IMR-90 (cell line): Measurements from ENCODE around the gene RBM41. TPM values are rescaled to one million over a fixed set of nuclear protein-coding genes. Genes with fewer than 3 reads are reported as not detected.

Source experiments
- ATAC-seq: fragments of 200-7000 bp; cut with Tn5 transposase; 2 replicates; pipeline ENCODE4 v1.9.1; 2020; ENCODE audit warnings: low read depth, mild to moderate bottlenecking, moderate library complexity
- BruUV-seq: library from RNA; stranded (reverse); fragments of 400-500 nt; replicated peaks from 2 replicates; lab custom pipeline; 2021; lab: Mats Ljungman, UMichigan
- CTCF ChIA-PET: fragments of 300-600 bp; formaldehyde crosslinking; extraction: SDS; loops from one replicate; lab custom pipeline; 2021; ENCODE audit warnings: antibody characterized with exemption; lab: Yijun Ruan, JAX
- POLR2A ChIA-PET: fragments of 300-600 bp; sonication (Branson Sonifier 250); formaldehyde crosslinking; loops from one replicate; lab custom pipeline; 2022; ENCODE audit warnings: antibody characterized with exemption; ENCODE audit not compliant: unreplicated experiment; lab: Charles Lee
- DNase-seq: peaks from one replicate; pipeline ENCODE4 v3.0.0; 2013
- H2AFZ ChIP-seq: replicated peaks from 2 replicates; pipeline ENCODE3; 2013; ENCODE audit warnings: low read length, mild to moderate bottlenecking; ENCODE audit not compliant: poor library complexity
- H2AK5ac ChIP-seq: 2 replicates; pipeline ENCODE4 v1.6.1; 2013; ENCODE audit warnings: low read depth, low read length, inconsistent platforms
- H2AK9ac ChIP-seq: replicated peaks from 2 replicates; pipeline ENCODE3; 2013; ENCODE audit warnings: mild to moderate bottlenecking, low read depth, low read length, moderate library complexity; ENCODE audit not compliant: poor library complexity
- H2BK120ac ChIP-seq: 2 replicates; pipeline ENCODE4 v1.6.1; 2013; ENCODE audit warnings: low read depth, low read length, inconsistent platforms
- H2BK15ac ChIP-seq: 3 replicates; pipeline ENCODE4 v1.6.1; 2013; ENCODE audit warnings: low read depth, low read length, inconsistent platforms
- H2BK20ac ChIP-seq: 2 replicates; pipeline ENCODE4 v1.6.1; 2013; ENCODE audit warnings: low read depth, mild to moderate bottlenecking, inconsistent platforms, low read length, moderate library complexity
- H2BK5ac ChIP-seq: 2 replicates; pipeline ENCODE4 v1.6.1; 2013; ENCODE audit warnings: mild to moderate bottlenecking, low read depth, low read length, inconsistent platforms; ENCODE audit not compliant: poor library complexity, severe bottlenecking
- H3K14ac ChIP-seq: replicated peaks from 2 replicates; pipeline ENCODE4 v1.6.1; 2013; ENCODE audit warnings: low read depth, low read length, inconsistent platforms
- H3K18ac ChIP-seq: 2 replicates; pipeline ENCODE4 v1.6.1; 2013; ENCODE audit warnings: low read depth, low read length, control low read depth
- H3K23ac ChIP-seq: 2 replicates; pipeline ENCODE4 v1.6.1; 2013; ENCODE audit warnings: low read depth, low read length, inconsistent platforms
- H3K27ac ChIP-seq: 2 replicates; pipeline ENCODE4 v1.5.1; 2013; ENCODE audit warnings: mild to moderate bottlenecking, control low read depth, low read length; ENCODE audit not compliant: insufficient read depth
- H3K27me3 ChIP-seq: 2 replicates; pipeline ENCODE4 v1.6.1; 2013; ENCODE audit warnings: low read length; ENCODE audit not compliant: control insufficient read depth, insufficient read depth
- H3K36me3 ChIP-seq: 2 replicates; pipeline ENCODE4 v1.6.1; 2013; ENCODE audit warnings: low read length, mixed read lengths; ENCODE audit not compliant: control insufficient read depth, insufficient read depth
- H3K4ac ChIP-seq: 2 replicates; pipeline ENCODE4 v1.6.1; 2013; ENCODE audit warnings: low read depth, low read length, inconsistent platforms
- H3K4me1 ChIP-seq: 2 replicates; pipeline ENCODE4 v1.6.1; 2013; ENCODE audit warnings: low read length, mixed read lengths; ENCODE audit not compliant: control insufficient read depth, insufficient read depth
- H3K4me2 ChIP-seq: 2 replicates; pipeline ENCODE4 v1.6.1; 2013; ENCODE audit warnings: low read depth, mild to moderate bottlenecking, control low read depth, low read length, moderate library complexity
- H3K4me3 ChIP-seq: 2 replicates; pipeline ENCODE4 v1.5.1; 2013; ENCODE audit warnings: low read depth, mild to moderate bottlenecking, control low read depth, low read length, moderate library complexity; ENCODE audit not compliant: insufficient read depth
- H3K56ac ChIP-seq: 2 replicates; pipeline ENCODE4 v1.6.1; 2013; ENCODE audit warnings: low read length, inconsistent platforms; ENCODE audit not compliant: insufficient read depth; ENCODE audit errors: extremely low read depth
- H3K79me1 ChIP-seq, 2 experiments: 2 replicates each; pipeline ENCODE4 v1.6.1; 2013; ENCODE audit warnings: low read length in 2 of 2, inconsistent platforms in 1 of 2, low read depth in 1 of 2
- H3K9ac ChIP-seq: 2 replicates; pipeline ENCODE4 v1.6.1; 2013; ENCODE audit warnings: low read depth, low read length, control low read depth
- H3K9me1 ChIP-seq: 2 replicates; pipeline ENCODE4 v1.6.1; 2013; ENCODE audit warnings: low read length, inconsistent platforms; ENCODE audit not compliant: insufficient read depth
- H3K9me3 ChIP-seq: 2 replicates; pipeline ENCODE4 v1.6.1; 2013; ENCODE audit warnings: low read length; ENCODE audit not compliant: control insufficient read depth, insufficient read depth
- H4K20me1 ChIP-seq: 2 replicates; pipeline ENCODE4 v1.6.1; 2013; ENCODE audit warnings: low read length, inconsistent platforms; ENCODE audit not compliant: insufficient read depth
- H4K5ac ChIP-seq: 2 replicates; pipeline ENCODE4 v1.6.1; 2013; ENCODE audit warnings: mild to moderate bottlenecking, low read depth, low read length, control low read depth
- H4K8ac ChIP-seq, 2 experiments: 2 replicates each; pipeline ENCODE4 v1.6.1; 2013; ENCODE audit warnings: low read depth in 2 of 2, low read length in 2 of 2, control low read depth in 1 of 2, inconsistent platforms in 1 of 2
- H4K91ac ChIP-seq: 2 replicates; pipeline ENCODE4 v1.6.1; 2013; ENCODE audit warnings: low read depth, low read length, inconsistent platforms; ENCODE audit not compliant: insufficient read depth
- CEBPB ChIP-seq: IDR thresholded peaks from 2 replicates; pipeline ENCODE4 v1.6.1; 2012; ENCODE audit warnings: low read depth, low read length, improper control_type of control experiment
- CHD1 ChIP-seq: IDR thresholded peaks from 2 replicates; pipeline ENCODE4 v1.6.1; 2012; ENCODE audit warnings: low read depth, low read length, improper control_type of control experiment
- CTCF ChIP-seq: conservative IDR thresholded peaks from 2 replicates; pipeline ENCODE4 v1.5.1; 2012; ENCODE audit warnings: mild to moderate bottlenecking, low read depth, low read length, improper control_type of control experiment
- MAFK ChIP-seq: IDR thresholded peaks from 2 replicates; pipeline ENCODE4 v1.6.1; 2012; ENCODE audit warnings: low read depth, low read length, improper control_type of control experiment
- MAZ ChIP-seq: IDR thresholded peaks from 2 replicates; pipeline ENCODE4 v1.6.1; 2012; ENCODE audit warnings: low read depth, mild to moderate bottlenecking, low read length, improper control_type of control experiment, moderate library complexity, borderline replicate concordance
- MXI1 ChIP-seq: IDR thresholded peaks from 2 replicates; pipeline ENCODE4 v1.6.1; 2012; ENCODE audit warnings: low read depth, mild to moderate bottlenecking, low read length, moderate library complexity, borderline replicate concordance
- RAD21 ChIP-seq: IDR thresholded peaks from 2 replicates; pipeline ENCODE4 v1.6.1; 2012; ENCODE audit warnings: low read length, improper control_type of control experiment
- RCOR1 ChIP-seq: IDR thresholded peaks from 2 replicates; pipeline ENCODE4 v1.6.1; 2012; ENCODE audit warnings: mild to moderate bottlenecking, low read length, improper control_type of control experiment; ENCODE audit not compliant: insufficient replicate concordance
- USF2 ChIP-seq: fragments of 150-350 bp; IDR thresholded peaks from 2 replicates; pipeline ENCODE4 v1.6.1; 2017; ENCODE audit warnings: mild to moderate bottlenecking, antibody characterized with exemption, low read length, low read depth
- dilution Hi-C: fragments of 300-500 bp; cut with HindIII; formaldehyde crosslinking; loops from one replicate; pipeline ENCODE4 v1.14.3; 2018; ENCODE audit warnings: low sequenced_read_pairs; ENCODE audit not compliant: unreplicated experiment
- in situ Hi-C: fragments of 300-500 bp; cut with MboI; formaldehyde crosslinking; loops from 3 replicates; pipeline ENCODE4 v1.14.3; 2019; ENCODE audit warnings: low sequenced_read_pairs, inconsistent platforms, mixed read lengths
- intact Hi-C: fragments of 100-400 bp; cut with micrococcal nuclease; formaldehyde crosslinking; loops from 2 replicates; pipeline ENCODE4 v1.10.0; 2022
- polyA plus RNA-seq, 3 experiments: library from polyadenylated mRNA; depleted of rRNA; stranded (reverse); fragments of >200 nt; gene quantifications; 2 replicates each; pipeline ENCODE4 v1.2.3, GENCODE V29; 2012; ENCODE audit warnings: low replicate concordance in 1 of 3
- total RNA-seq: library from RNA; depleted of rRNA; stranded (reverse); fragments of >200 nt; gene quantifications from 2 replicates; pipeline ENCODE4 v1.2.3, GENCODE V29; 2012
- TF ChIP-seq, protein P1 (sequence below): fragments of 150-350 bp; IDR thresholded peaks from 2 replicates; pipeline ENCODE4 v1.6.1; 2016; ENCODE audit warnings: low read depth, mild to moderate bottlenecking, low read length, moderate library complexity, borderline replicate concordance

The RBM41 gene
- total and polyA plus RNA-seq, 2 of the 4 experiments (the other 2 are of a cell fraction): 3.9 to 8.6 TPM

- TF ChIP-seq MAZ: no peak
- TF ChIP-seq, protein P1, sequence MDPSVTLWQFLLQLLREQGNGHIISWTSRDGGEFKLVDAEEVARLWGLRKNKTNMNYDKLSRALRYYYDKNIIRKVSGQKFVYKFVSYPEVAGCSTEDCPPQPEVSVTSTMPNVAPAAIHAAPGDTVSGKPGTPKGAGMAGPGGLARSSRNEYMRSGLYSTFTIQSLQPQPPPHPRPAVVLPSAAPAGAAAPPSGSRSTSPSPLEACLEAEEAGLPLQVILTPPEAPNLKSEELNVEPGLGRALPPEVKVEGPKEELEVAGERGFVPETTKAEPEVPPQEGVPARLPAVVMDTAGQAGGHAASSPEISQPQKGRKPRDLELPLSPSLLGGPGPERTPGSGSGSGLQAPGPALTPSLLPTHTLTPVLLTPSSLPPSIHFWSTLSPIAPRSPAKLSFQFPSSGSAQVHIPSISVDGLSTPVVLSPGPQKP: no peak
These were observed at the start of gene RBM41 (continued) for GRCh38 chrX:107118322-107119147.

- H2BK120ac ChIP-seq: no peak overlapping the region
- H3K79me1 ChIP-seq: no peaks in the 10 kb centered on the region
- no TSS peak for BruUV-seq
- no peak overlapping the region for H2AK5ac ChIP-seq
- no peak overlapping the region for H3K4me2 ChIP-seq
- DNase-seq (no peak), ATAC-seq (no peak)
- no peaks in the 10 kb centered on the region for H3K36me3 ChIP-seq
- no peak overlapping the region for H3K9ac ChIP-seq
- ChIA-PET CTCF (no interaction called here), POLR2A (no interaction called here)
- H3K9me3 ChIP-seq: no peaks in the 10 kb centered on the region
- no peak overlapping the region for H2BK5ac ChIP-seq
- dilution Hi-C loops: no loop called here
- H3K4me3 ChIP-seq: no peak overlapping the region
- no peak overlapping the region for H3K23ac ChIP-seq
- H2BK20ac ChIP-seq: no peak overlapping the region
- intact Hi-C loops: no loop called here
- in situ Hi-C loops: no loop called here
- H4K91ac ChIP-seq: no peak overlapping the region
- H3K9me1 ChIP-seq: no peaks in the 10 kb centered on the region
- H3K4ac ChIP-seq: no peak overlapping the region
- no peak overlapping the region for H3K27ac ChIP-seq
- no peaks in the 10 kb centered on the region for H3K27me3 ChIP-seq
- no peak overlapping the region for H4K5ac ChIP-seq
- H4K20me1 ChIP-seq: no peaks in the 10 kb centered on the region
- no peaks in the 10 kb centered on the region for H3K4me1 ChIP-seq
- H4K8ac ChIP-seq: no peak overlapping the region
- H3K18ac ChIP-seq: no peak overlapping the region
- no peak overlapping the region for H3K56ac ChIP-seq
- no peak overlapping the region for H2AFZ ChIP-seq
- no peak overlapping the region for H2BK15ac ChIP-seq
- H2AK9ac ChIP-seq: no peak overlapping the region
- no peak overlapping the region for H3K14ac ChIP-seq
- TF ChIP-seq RCOR1 (no peak), MXI1 (no peak), RAD21 (no peak), MAZ (no peak), MAFK (no peak), USF2 (no peak), CTCF (no peak), CEBPB (no peak), CHD1 (no peak)
- TF ChIP-seq, protein P1: no peak
These were observed 49.6 kb upstream of the RBM41 start for GRCh38 chrX:107168257-107168656.
